ENCODE data around the gene MADD. TPM values are rescaled to one million over a fixed set of nuclear protein-coding genes. Genes with fewer than 3 reads are reported as not detected.

Gene MADD
- total and polyA plus RNA-seq, 2 donors (not counting 1 experiment from before 2014, with no cell fraction given), result 56.8 to 108 TPM

DNA sequence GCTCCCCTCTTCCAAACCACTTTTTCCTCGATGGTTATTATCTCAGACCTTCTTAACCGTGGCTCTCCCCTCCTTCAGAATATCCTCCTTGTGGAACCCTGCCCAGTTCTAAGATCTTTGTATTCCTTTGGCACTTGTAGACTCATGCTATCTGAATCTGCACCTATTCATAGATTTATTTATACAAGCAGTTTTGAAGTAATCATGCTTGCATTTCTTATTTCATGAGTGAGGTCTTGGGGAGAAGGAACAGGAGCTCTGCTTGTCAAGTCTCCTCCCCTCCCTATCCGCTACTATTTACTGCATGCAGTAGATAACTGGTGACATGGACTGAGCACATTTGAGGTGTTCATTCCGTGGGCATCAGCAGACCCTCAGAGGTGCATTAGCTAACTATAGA lies 5.4 kb upstream of the MADD start:
- no peaks in the 10 kb centered on the region for H3K9me3 ChIP-seq (ENCODE audit: control extremely low read depth in 1 of 3, control insufficient read depth in 2 of 3, insufficient read depth in 1 of 3, low read length in 2 of 3)
- intact Hi-C loops (cut with micrococcal nuclease), result no loop called here
- H3K27ac Mint-ChIP-seq, result peak overlapping the region; percentile 10
- no peak for ATAC-seq (ENCODE audit: low read depth)
- no peak overlapping the region for H3K4me2 ChIP-seq (replicated peaks; ENCODE audit: low read depth, low read length, poor library complexity, severe bottlenecking)
- H3K27ac ChIP-seq (ENCODE audit: low read length in 2 of 2), result no peak overlapping the region
- peaks cover 24% of the 10 kb centered on the region for H3K4me1 Mint-ChIP-seq
- DNase-seq, result no peak
- 97% methylated on average over 4 of the region's 4 CpGs for WGBS (ENCODE audit: insufficient coverage)
- H3K4me3 ChIP-seq (ENCODE audit: control extremely low read depth in 1 of 5, extremely low read depth in 1 of 5, insufficient read depth in 1 of 5, low read depth in 2 of 5, low read length in 4 of 5), result no peak overlapping the region
- H2AFZ ChIP-seq (ENCODE audit: insufficient read depth, low read depth, low read length, poor library complexity, severe bottlenecking), result no peak overlapping the region
- no peaks in the 10 kb centered on the region for H4K20me1 ChIP-seq (ENCODE audit: control insufficient read depth, insufficient read depth, low read length, poor library complexity, severe bottlenecking)
- TF ChIP-seq, protein P1, sequence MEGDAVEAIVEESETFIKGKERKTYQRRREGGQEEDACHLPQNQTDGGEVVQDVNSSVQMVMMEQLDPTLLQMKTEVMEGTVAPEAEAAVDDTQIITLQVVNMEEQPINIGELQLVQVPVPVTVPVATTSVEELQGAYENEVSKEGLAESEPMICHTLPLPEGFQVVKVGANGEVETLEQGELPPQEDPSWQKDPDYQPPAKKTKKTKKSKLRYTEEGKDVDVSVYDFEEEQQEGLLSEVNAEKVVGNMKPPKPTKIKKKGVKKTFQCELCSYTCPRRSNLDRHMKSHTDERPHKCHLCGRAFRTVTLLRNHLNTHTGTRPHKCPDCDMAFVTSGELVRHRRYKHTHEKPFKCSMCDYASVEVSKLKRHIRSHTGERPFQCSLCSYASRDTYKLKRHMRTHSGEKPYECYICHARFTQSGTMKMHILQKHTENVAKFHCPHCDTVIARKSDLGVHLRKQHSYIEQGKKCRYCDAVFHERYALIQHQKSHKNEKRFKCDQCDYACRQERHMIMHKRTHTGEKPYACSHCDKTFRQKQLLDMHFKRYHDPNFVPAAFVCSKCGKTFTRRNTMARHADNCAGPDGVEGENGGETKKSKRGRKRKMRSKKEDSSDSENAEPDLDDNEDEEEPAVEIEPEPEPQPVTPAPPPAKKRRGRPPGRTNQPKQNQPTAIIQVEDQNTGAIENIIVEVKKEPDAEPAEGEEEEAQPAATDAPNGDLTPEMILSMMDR (IDR thresholded peaks at IDR 0.05), result no peak
- no peak for TF ChIP-seq EZH2 (IDR thresholded peaks at IDR 0.05; ENCODE audit: borderline replicate concordance, insufficient read depth, low read depth, low read length, poor library complexity, severe bottlenecking)
- no peak overlapping the region for H3K4me3 Mint-ChIP-seq
- H3K27me3 ChIP-seq (replicated peaks in 1 of 4; ENCODE audit: control extremely low read depth in 1 of 4, control insufficient read depth in 3 of 4, insufficient read depth in 4 of 4, low read length in 3 of 4), result no peaks in the 10 kb centered on the region
- no peaks in the 10 kb centered on the region for H3K9me3 Mint-ChIP-seq (ENCODE audit: insufficient read depth)
- ChIA-PET CTCF (interaction anchor here (0.9 to 2.0 kb wide), 4 partner anchors 14 to 147 kb away, joined by 3 to 7 read pairs (median 4); partner anchors contain the start of genes ACP2 and DDB2), POLR2A (interaction anchor here (0.6 kb wide), 1 partner anchor 16 kb away, joined by 3 read pairs; the partner anchor contains the start of gene ACP2)
- no peaks in the 10 kb centered on the region for H3K27me3 Mint-ChIP-seq
- no peak overlapping the region for H3K9ac ChIP-seq (ENCODE audit: low read length)
- H3K36me3 ChIP-seq (replicated peaks in 1 of 2; ENCODE audit: control extremely low read depth in 1 of 2, control insufficient read depth in 1 of 2, extremely low read depth in 1 of 2, insufficient read depth in 2 of 2, low read length in 1 of 2), result no peaks in the 10 kb centered on the region
- H3K4me1 ChIP-seq (ENCODE audit: control insufficient read depth in 2 of 2, insufficient read depth in 2 of 2, low read length in 2 of 2), result peaks cover 21% of the 10 kb centered on the region in 2 donors
- H3K79me2 ChIP-seq (ENCODE audit: control insufficient read depth, insufficient read depth, low read length), result no peaks in the 10 kb centered on the region

DNA sequence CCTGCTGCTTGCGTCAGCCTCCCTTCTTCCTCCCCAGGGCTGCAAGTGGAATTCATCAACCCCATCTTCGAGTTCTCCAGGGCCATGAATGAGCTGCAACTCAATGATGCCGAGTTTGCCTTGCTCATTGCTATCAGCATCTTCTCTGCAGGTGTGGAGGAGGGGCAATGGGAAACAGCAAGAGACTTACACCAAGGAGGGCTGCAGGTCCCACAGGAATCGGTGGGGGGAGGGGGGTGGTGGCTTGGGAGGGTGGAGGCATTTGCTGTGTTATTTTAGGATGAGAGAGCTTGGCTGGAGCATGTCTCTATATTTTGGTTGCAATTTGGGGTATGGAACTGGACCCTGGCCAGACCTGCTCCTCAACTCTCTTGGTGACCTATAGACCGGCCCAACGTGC lies 2.1 kb upstream of the MADD start:
- Mint-ChIP-seq H3K27me3 (no peaks in the 10 kb centered on the region), H3K27ac (peak overlapping the region; percentile 94), H3K9me3 (ENCODE audit: insufficient read depth) (no peaks in the 10 kb centered on the region), H3K4me1 (peaks cover 47% of the 10 kb centered on the region), H3K4me3 (peak overlapping the region; percentile 89)
- WGBS (ENCODE audit: insufficient coverage), result 52% methylated on average over 5 of the region's 6 CpGs
- peaks cover 24% of the 10 kb centered on the region for H4K20me1 ChIP-seq (ENCODE audit: control insufficient read depth, insufficient read depth, low read length, poor library complexity, severe bottlenecking)
- peaks cover 44 to 45% of the 10 kb centered on the region in 2 donors for H3K4me1 ChIP-seq (ENCODE audit: control insufficient read depth in 2 of 2, insufficient read depth in 2 of 2, low read length in 2 of 2)
- H3K27me3 ChIP-seq (replicated peaks in 1 of 4; ENCODE audit: control extremely low read depth in 1 of 4, control insufficient read depth in 3 of 4, insufficient read depth in 4 of 4, low read length in 3 of 4), result no peaks in the 10 kb centered on the region
- no peak overlapping the region for H3K9ac ChIP-seq (ENCODE audit: low read length)
- no peak for DNase-seq
- no peak overlapping the region for H2AFZ ChIP-seq (ENCODE audit: insufficient read depth, low read depth, low read length, poor library complexity, severe bottlenecking)
- no peak overlapping the region for H3K27ac ChIP-seq (ENCODE audit: low read length in 2 of 2)
- H3K4me2 ChIP-seq (replicated peaks; ENCODE audit: low read depth, low read length, poor library complexity, severe bottlenecking), result no peak overlapping the region
- intact Hi-C loops (cut with micrococcal nuclease), result loop anchor here (2.0 to 5.0 kb wide), 3 partner anchors 111 to 421 kb away; partner anchors contain the start of genes CKAP5, KBTBD4, NDUFS3 and SPI1
- TF ChIP-seq, protein P1 (IDR thresholded peaks at IDR 0.05), result no peak
- H3K36me3 ChIP-seq (replicated peaks in 1 of 2; ENCODE audit: control extremely low read depth in 1 of 2, control insufficient read depth in 1 of 2, extremely low read depth in 1 of 2, insufficient read depth in 2 of 2, low read length in 1 of 2), result no peaks in the 10 kb centered on the region
- ATAC-seq (ENCODE audit: low read depth), result no peak
- POLR2A ChIA-PET, result interaction anchor here (0.9 to 1.9 kb wide), 2 partner anchors 19 to 53 kb away, joined by 3 to 8 read pairs; partner anchors contain the start of genes ACP2 and DDB2
- peaks cover 26% of the 10 kb centered on the region for H3K79me2 ChIP-seq (ENCODE audit: control insufficient read depth, insufficient read depth, low read length)
- CTCF ChIA-PET, result interaction anchor here (0.6 kb wide), 1 partner anchor 9 kb away, joined by 3 read pairs; no protein-coding TSS in a partner anchor
- H3K4me3 ChIP-seq (ENCODE audit: control extremely low read depth in 1 of 5, extremely low read depth in 1 of 5, insufficient read depth in 1 of 5, low read depth in 2 of 5, low read length in 4 of 5), result no peak overlapping the region
- no peaks in the 10 kb centered on the region for H3K9me3 ChIP-seq (ENCODE audit: control extremely low read depth in 1 of 3, control insufficient read depth in 2 of 3, insufficient read depth in 1 of 3, low read length in 2 of 3)

All from B cell (primary cell).